Inferior parietal cortex (tissue), 1 donor: ENCODE results near the gene ZDHHC12.

Experiments
- DNase-seq: peaks from one replicate; pipeline ENCODE4 v3.0.0-alpha.2; 2016; ENCODE audit errors: extremely low spot score

The ZDHHC12 gene

GRCh38 chr9:128723866-128724743 lies at the start of gene ZDHHC12:
Gene ZDHHC12 (minus strand): TSS chr9:128724127. CDS start chr9:128724093, 34 bp downstream.
- peak; percentile 84 for DNase-seq

- DNase-seq = no peak
These were observed 49.1 kb upstream of the ZDHHC12 start for GRCh38 chr9:128773049-128773448.

GRCh38 chr9:128771745-128772519 lies 48.0 kb upstream of the ZDHHC12 start, which contains the start of gene ZER1:
Gene ZER1 (minus strand): TSS chr9:128771927. CDS start chr9:128755565, 16,362 bp downstream.
- DNase-seq = peak; percentile 93

GRCh38 chr9:128771094-128771721 lies 47.3 kb upstream of the ZDHHC12 start:
- DNase-seq = peak; percentile 14

GRCh38 chr9:128770286-128771030 lies 46.5 kb upstream of the ZDHHC12 start:
- no peak for DNase-seq

- DNase-seq = no peak
These were observed 44.7 kb upstream of the ZDHHC12 start for GRCh38 chr9:128768606-128769005.

GRCh38 chr9:128765499-128765898 lies 41.6 kb upstream of the ZDHHC12 start:
- DNase-seq = no peak

- DNase-seq = no peak
These were observed 40.4 kb upstream of the ZDHHC12 start for GRCh38 chr9:128764361-128764760.

- DNase-seq = no peak
These were observed 38.9 kb upstream of the ZDHHC12 start for GRCh38 chr9:128762671-128763449.

GRCh38 chr9:128757602-128758001 lies 33.7 kb upstream of the ZDHHC12 start:
- no peak for DNase-seq

- no peak for DNase-seq
These were observed 29.7 kb upstream of the ZDHHC12 start for GRCh38 chr9:128753627-128754026.

GRCh38 chr9:128750926-128751595 lies 27.1 kb upstream of the ZDHHC12 start:
- no peak for DNase-seq

- no peak for DNase-seq
These were observed 23.3 kb upstream of the ZDHHC12 start for GRCh38 chr9:128747241-128747640.

GRCh38 chr9:128743421-128743820 lies 19.5 kb upstream of the ZDHHC12 start:
- no peak for DNase-seq

GRCh38 chr9:128742401-128742800 lies 18.5 kb upstream of the ZDHHC12 start:
- DNase-seq = no peak

- DNase-seq = peak; percentile 43
These were observed 11.4 kb upstream of the ZDHHC12 start for GRCh38 chr9:128735373-128735772.

GRCh38 chr9:128733256-128733655 lies 9.3 kb upstream of the ZDHHC12 start:
- peak; percentile 63 for DNase-seq

- DNase-seq = no peak
These were observed 8.6 kb upstream of the ZDHHC12 start for GRCh38 chr9:128732576-128732975.

GRCh38 chr9:128731691-128732090 lies 7.8 kb upstream of the ZDHHC12 start:
- DNase-seq = no peak

GRCh38 chr9:128731093-128731492 lies 7.2 kb upstream of the ZDHHC12 start:
- DNase-seq = no peak
